ENCODE measurements around the gene LRRC3.

The LRRC3 gene

GRCh38 chr21:44428281-44428960, 26.9 kb upstream of the LRRC3 start:
- in situ Hi-C loops (cut with HindIII; ENCODE audit: low sequenced_read_pairs): no loop called here
- TF ChIP-seq CTCF (IDR thresholded peaks at IDR 0.05; ENCODE audit: low read depth, low read length): no peak
- no peak overlapping the region for H3K4me3 ChIP-seq (ENCODE audit: low read depth, low read length)
- DNase-seq (ENCODE audit: low read depth, low spot score): no peak

- TF ChIP-seq CTCF (IDR thresholded peaks at IDR 0.05; ENCODE audit: low read depth, low read length): no peak
- in situ Hi-C loops (cut with HindIII; ENCODE audit: low sequenced_read_pairs): no loop called here
- DNase-seq (ENCODE audit: low read depth, low spot score): peak; percentile 1
- no peak overlapping the region for H3K4me3 ChIP-seq (ENCODE audit: low read depth, low read length)
Observed at GRCh38 chr21:44429894-44430293, 25.4 kb upstream of the LRRC3 start.

DNA sequence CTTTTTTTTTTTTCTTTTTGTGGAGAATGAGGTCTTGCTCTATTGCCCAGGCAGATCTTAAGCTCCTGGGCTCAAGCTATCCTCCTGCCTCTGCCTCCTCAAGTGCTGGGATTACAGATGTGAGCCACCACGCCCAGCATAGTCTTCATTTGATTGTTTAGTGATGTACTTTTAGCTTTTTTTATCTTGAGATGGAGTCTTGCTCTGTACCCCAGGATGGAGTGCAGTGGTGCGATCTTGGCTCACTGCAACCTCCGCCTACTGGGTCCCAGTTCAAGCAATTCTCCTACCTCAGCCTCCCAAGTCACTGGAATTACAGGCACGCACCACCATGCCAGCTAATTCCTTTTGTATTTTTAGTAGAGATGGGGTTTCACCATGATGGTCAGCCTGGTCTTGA, 24.0 kb upstream of the LRRC3 start:
- TF ChIP-seq CTCF (IDR thresholded peaks at IDR 0.05; ENCODE audit: low read depth, low read length): no peak
- H3K4me3 ChIP-seq (ENCODE audit: low read depth, low read length): no peak overlapping the region
- in situ Hi-C loops (cut with HindIII; ENCODE audit: low sequenced_read_pairs): no loop called here
- no peak for DNase-seq (ENCODE audit: low read depth, low spot score)

DNA sequence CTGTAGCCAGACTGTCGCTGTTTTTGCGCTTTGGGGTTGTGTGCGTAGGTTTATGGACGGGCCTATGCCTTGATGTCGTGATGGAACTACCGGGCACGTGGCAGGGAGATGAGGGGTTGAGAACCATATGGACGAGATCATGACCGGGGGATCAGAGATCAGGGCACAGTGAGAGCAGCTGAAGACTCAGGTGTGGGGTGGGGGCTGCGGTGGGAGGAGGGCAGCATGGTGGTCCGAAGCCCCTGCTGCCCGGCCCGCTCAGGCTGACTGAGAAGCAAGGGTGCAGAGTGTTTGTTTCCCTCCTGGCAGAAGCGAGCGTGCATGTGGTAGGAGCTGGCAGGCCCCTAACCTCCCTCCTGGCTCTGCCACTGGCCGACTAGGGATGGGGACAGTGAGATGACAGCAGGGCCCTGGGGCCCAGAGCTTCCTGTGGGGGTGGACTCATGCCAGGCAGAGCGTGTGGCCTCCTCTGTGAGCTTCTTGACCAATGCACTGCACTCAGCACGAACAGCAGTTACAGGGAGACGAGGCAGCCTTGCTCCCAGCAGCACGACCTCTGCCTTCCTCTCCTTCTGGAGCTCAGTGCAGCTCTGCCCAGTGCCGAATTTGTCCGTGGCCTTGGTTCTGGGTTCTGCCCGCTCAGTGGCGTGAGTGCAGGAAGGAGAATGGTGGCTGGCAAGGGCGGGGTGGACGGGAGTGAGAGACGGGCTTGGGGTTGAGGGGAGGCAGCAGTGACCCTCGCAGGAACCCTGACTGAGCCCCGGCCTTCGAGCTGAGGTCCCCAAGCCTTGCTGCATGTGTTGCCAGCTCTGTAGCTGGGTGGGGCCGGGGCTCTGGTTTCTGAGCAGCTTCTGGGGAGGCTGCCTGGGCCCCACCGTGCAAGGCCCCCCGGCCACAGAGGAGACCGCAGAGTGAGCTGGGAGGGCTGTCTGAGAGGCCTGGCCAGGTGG, 22.2 kb upstream of the LRRC3 start:
- in situ Hi-C loops (cut with HindIII; ENCODE audit: low sequenced_read_pairs): no loop called here
- no peak overlapping the region for H3K4me3 ChIP-seq (ENCODE audit: low read depth, low read length)
- no peak for TF ChIP-seq CTCF (IDR thresholded peaks at IDR 0.05; ENCODE audit: low read depth, low read length)
- no peak for DNase-seq (ENCODE audit: low read depth, low spot score)

- DNase-seq (ENCODE audit: low read depth, low spot score): no peak
- H3K4me3 ChIP-seq (ENCODE audit: low read depth, low read length): no peak overlapping the region
- no peak for TF ChIP-seq CTCF (IDR thresholded peaks at IDR 0.05; ENCODE audit: low read depth, low read length)
- in situ Hi-C loops (cut with HindIII; ENCODE audit: low sequenced_read_pairs): no loop called here
Observed at GRCh38 chr21:44433791-44434567, 21.3 kb upstream of the LRRC3 start.

DNA sequence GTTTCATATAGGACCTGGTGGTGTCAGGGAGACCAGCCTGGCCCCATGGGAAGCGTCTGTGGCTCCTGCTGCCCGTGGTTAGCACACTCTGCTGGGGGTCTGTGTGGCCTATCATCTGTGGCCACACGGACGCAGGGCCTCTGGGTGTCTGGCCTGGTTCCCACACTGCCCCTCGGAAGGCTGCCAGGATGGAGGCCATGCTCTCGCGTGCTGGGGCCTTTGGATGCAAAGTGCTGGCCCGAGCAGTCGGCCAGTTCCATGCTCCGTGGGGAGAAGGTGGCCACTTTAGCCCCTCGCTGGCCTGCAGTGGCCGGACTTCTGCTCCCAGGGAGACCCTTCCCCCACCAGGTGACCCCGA, 20.8 kb upstream of the LRRC3 start:
- DNase-seq (ENCODE audit: low read depth, low spot score): no peak
- in situ Hi-C loops (cut with HindIII; ENCODE audit: low sequenced_read_pairs): no loop called here
- TF ChIP-seq CTCF (IDR thresholded peaks at IDR 0.05; ENCODE audit: low read depth, low read length): no peak

More for the DNA sequence above, 20.8 kb upstream of the LRRC3 start:
- H3K4me3 ChIP-seq (ENCODE audit: low read depth, low read length): no peak overlapping the region
